ENCODE data around the gene DYNC2LI1.

DNA sequence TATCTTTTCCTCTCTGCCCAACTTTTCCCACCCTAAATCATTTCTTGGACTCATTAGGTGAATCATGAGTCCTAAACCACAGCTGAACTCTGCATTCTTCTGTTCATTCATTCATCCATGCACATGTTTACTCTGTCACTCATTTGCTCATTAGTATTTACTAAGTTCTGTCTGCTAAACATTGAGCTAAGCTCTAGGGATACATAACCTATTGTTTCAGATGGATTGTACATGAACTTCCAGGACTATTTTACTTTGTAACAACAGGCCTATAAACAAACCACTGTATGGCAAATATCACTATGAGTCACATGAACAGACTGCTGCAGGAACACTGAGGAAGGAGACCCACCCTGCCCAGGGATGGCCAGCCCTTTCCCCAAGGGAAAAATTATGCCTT, 14.6 kb upstream of the DYNC2LI1 start:
- TF ChIP-seq POLR2A (IDR thresholded peaks at IDR 0.05; ENCODE audit: low read length) (no peak), GATA1 (IDR thresholded peaks at IDR 0.05; ENCODE audit: low read depth, low read length) (no peak)

Data from erythroblast (primary cell).